ENCODE data around the gene ARL5C.

GRCh38 chr17:39170558-39170957 lies 4.6 kb upstream of the ARL5C start:
- TF ChIP-seq, protein P1, sequence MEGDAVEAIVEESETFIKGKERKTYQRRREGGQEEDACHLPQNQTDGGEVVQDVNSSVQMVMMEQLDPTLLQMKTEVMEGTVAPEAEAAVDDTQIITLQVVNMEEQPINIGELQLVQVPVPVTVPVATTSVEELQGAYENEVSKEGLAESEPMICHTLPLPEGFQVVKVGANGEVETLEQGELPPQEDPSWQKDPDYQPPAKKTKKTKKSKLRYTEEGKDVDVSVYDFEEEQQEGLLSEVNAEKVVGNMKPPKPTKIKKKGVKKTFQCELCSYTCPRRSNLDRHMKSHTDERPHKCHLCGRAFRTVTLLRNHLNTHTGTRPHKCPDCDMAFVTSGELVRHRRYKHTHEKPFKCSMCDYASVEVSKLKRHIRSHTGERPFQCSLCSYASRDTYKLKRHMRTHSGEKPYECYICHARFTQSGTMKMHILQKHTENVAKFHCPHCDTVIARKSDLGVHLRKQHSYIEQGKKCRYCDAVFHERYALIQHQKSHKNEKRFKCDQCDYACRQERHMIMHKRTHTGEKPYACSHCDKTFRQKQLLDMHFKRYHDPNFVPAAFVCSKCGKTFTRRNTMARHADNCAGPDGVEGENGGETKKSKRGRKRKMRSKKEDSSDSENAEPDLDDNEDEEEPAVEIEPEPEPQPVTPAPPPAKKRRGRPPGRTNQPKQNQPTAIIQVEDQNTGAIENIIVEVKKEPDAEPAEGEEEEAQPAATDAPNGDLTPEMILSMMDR (IDR thresholded peaks at IDR 0.05; ENCODE audit: insufficient read depth, low read depth, low read length) = no peak
- no peak for TF ChIP-seq EZH2 (IDR thresholded peaks at IDR 0.05; ENCODE audit: insufficient read depth, low read length)
